Stomach (tissue), 9 donors: ENCODE measurements around the gene PERCC1. TPM values are rescaled to one million over a fixed set of nuclear protein-coding genes. Genes with fewer than 3 reads are reported as not detected.

Experiments
- DNase-seq, 2 donors: peaks; one replicate each; pipeline versions ENCODE4 v3.0.0 to v3.0.0-alpha.2; 2013 to 2019
- H3K27ac ChIP-seq, 5 donors: fragments of 200-600 bp in 4 of 5; sonication (generic) in 4 of 5; one replicate each; pipeline ENCODE4 v1.5.1; 2013 to 2019; ENCODE audit warnings: mild to moderate bottlenecking in 1 of 5, moderate library complexity in 1 of 5
- H3K27me3 ChIP-seq, 3 donors: fragments of 200-600 bp; sonication (generic); one replicate each; pipeline ENCODE4 v1.5.1; 2017 to 2019; ENCODE audit warnings: mixed run types in 1 of 3
- H3K36me3 ChIP-seq, 4 donors: fragments of 200-600 bp; sonication (generic); 1 replicate in 3 of 4; 2 replicates in 1 of 4; pipeline ENCODE4 v1.5.1; 2016 to 2019
- H3K4me1 ChIP-seq, 4 donors: fragments of 200-600 bp; sonication (generic); one replicate each; pipeline ENCODE4 v1.5.1; 2016 to 2019
- H3K4me3 ChIP-seq, 4 donors: fragments of 200-600 bp; sonication (generic) in 3 of 4; one replicate each; pipeline ENCODE4 v1.5.1; 2016 to 2019; ENCODE audit warnings: mild to moderate bottlenecking in 1 of 4
- H3K9me3 ChIP-seq, 4 donors: fragments of 200-600 bp; sonication (generic); one replicate each; pipeline ENCODE4 v1.5.1; 2016 to 2019
- EP300 ChIP-seq: sonication (generic); formaldehyde crosslinking; IDR thresholded peaks from one replicate; pipeline ENCODE4 v1.6.1; 2017; ENCODE audit warnings: antibody characterized with exemption
- POLR2A ChIP-seq, 4 donors: fragments of 450-650 bp; IDR thresholded peaks; one replicate each; pipeline ENCODE4 v1.6.1; 2016; ENCODE audit warnings: antibody characterized with exemption in 4 of 4, control low read depth in 2 of 4, mild to moderate bottlenecking in 1 of 4, moderate library complexity in 1 of 4
- POLR2AphosphoS5 ChIP-seq, 3 donors: sonication (generic); formaldehyde crosslinking; IDR thresholded peaks; one replicate each; pipeline ENCODE4 v1.6.1; 2016; ENCODE audit warnings: antibody characterized with exemption in 3 of 3
- WGBS, 5 donors: extraction: QIAGEN DNeasy Blood & Tissue Kit in 3 of 5; methylation state at CpG; one replicate each; pipeline versions ENCODE4 v1.1.5 to v1.1.7; 2013 to 2018; 5-methylcytosine and 5-hydroxymethylcytosine counted together
- intact Hi-C: fragments of 100-400 bp; cut with DNase I; formaldehyde crosslinking; loops from one replicate; pipeline ENCODE4 v1.15.1; 2023; ENCODE audit warnings: low total_unique reads
- polyA plus RNA-seq, 3 donors: library from polyadenylated mRNA; stranded (reverse); fragments of 200-250 nt; gene quantifications; one replicate each; pipeline ENCODE4 v1.2.3, GENCODE V29; 2013
- total RNA-seq, 5 donors: library from RNA; depleted of rRNA; stranded (reverse); fragments of >200 nt; gene quantifications; one replicate each; pipeline versions ENCODE4 v1.1.0 to v1.2.3, GENCODE V29; 2014 to 2016
- TF ChIP-seq, protein P1 (sequence below), 7 experiments: fragments of 450-650 bp in 4 of 7; fragments of 200-600 bp in 3 of 7; sonication (generic) in 3 of 7; IDR thresholded peaks; one replicate each; pipeline ENCODE4 v1.5.1; 2016 to 2019; ENCODE audit warnings: antibody characterized with exemption in 7 of 7, control low read depth in 2 of 7, mild to moderate bottlenecking in 1 of 7
- donor health status: healthy with polysubstance abuse.
- donor health status: Bipolar disorder and iron deficiency.
- donor health status: healthy.

The PERCC1 gene
- total and polyA plus RNA-seq, 8 donors, result 2.0 to 21.4 (median 3.3) TPM; not detected in 5

GRCh38 chr16:1403036-1403435 lies 27.8 kb upstream of the PERCC1 start:
- TF ChIP-seq, protein P1, sequence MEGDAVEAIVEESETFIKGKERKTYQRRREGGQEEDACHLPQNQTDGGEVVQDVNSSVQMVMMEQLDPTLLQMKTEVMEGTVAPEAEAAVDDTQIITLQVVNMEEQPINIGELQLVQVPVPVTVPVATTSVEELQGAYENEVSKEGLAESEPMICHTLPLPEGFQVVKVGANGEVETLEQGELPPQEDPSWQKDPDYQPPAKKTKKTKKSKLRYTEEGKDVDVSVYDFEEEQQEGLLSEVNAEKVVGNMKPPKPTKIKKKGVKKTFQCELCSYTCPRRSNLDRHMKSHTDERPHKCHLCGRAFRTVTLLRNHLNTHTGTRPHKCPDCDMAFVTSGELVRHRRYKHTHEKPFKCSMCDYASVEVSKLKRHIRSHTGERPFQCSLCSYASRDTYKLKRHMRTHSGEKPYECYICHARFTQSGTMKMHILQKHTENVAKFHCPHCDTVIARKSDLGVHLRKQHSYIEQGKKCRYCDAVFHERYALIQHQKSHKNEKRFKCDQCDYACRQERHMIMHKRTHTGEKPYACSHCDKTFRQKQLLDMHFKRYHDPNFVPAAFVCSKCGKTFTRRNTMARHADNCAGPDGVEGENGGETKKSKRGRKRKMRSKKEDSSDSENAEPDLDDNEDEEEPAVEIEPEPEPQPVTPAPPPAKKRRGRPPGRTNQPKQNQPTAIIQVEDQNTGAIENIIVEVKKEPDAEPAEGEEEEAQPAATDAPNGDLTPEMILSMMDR (IDR thresholded peaks at IDR 0.05), result no peak
- TF ChIP-seq POLR2A (IDR thresholded peaks at IDR 0.05), result no peak
- TF ChIP-seq POLR2AphosphoS5 (IDR thresholded peaks at IDR 0.05), result no peak
- TF ChIP-seq EP300, result no peak
- no peaks in the 10 kb centered on the region for H3K27me3 ChIP-seq
- 91 to 94% (median 93%) methylated on average over 15 to 22 of the region's 22 CpGs for WGBS, 5 donors
- peaks cover 50 to 91% (median 87%) of the 10 kb centered on the region in 4 donors for H3K36me3 ChIP-seq
- no peaks in the 10 kb centered on the region for H3K9me3 ChIP-seq
- no peak overlapping the region for H3K27ac ChIP-seq
- DNase-seq, result no peak
- intact Hi-C loops, result no loop called here
- peaks cover 0 to 10% (median 9%) of the 10 kb centered on the region in 4 donors for H3K4me1 ChIP-seq
- H3K4me3 ChIP-seq, result no peak overlapping the region

DNA sequence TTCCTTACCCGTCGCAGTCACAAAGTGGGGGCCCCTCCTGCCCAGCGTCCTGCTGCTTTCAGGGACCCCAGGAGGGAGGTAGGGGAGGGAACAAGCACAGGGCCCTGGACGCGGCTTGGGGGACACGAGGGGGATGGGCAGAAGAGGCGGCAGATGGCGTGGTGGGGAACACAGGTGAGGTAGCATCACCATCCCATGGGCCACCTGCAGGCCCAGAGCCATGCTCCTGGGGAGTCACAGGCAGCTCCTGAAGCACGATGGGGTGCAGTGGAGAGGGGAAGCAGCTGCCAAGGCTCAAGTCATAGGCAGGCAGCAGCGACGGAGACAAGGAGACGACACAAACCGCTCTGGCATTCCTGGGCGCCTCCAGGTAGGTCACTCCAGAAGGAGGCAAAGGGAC lies 27.1 kb upstream of the PERCC1 start:
- Histone ChIP-seq H3K4me1 (peaks cover 5 to 17% (median 16%) of the 10 kb centered on the region in 4 donors), H3K36me3 (peaks cover 44 to 84% (median 80%) of the 10 kb centered on the region in 4 donors), H3K27me3 (no peaks in the 10 kb centered on the region), H3K4me3 (no peak overlapping the region), H3K9me3 (no peaks in the 10 kb centered on the region), H3K27ac (no peak overlapping the region)
- 82 to 92% (median 91%) methylated on average over 14 of the region's 14 CpGs for WGBS, 5 donors
- TF ChIP-seq POLR2AphosphoS5 (IDR thresholded peaks at IDR 0.05) (no peak), EP300 (no peak), POLR2A (IDR thresholded peaks at IDR 0.05) (no peak)
- TF ChIP-seq, protein P1 (IDR thresholded peaks at IDR 0.05), result no peak
- DNase-seq, result no peak
- intact Hi-C loops, result no loop called here

DNA sequence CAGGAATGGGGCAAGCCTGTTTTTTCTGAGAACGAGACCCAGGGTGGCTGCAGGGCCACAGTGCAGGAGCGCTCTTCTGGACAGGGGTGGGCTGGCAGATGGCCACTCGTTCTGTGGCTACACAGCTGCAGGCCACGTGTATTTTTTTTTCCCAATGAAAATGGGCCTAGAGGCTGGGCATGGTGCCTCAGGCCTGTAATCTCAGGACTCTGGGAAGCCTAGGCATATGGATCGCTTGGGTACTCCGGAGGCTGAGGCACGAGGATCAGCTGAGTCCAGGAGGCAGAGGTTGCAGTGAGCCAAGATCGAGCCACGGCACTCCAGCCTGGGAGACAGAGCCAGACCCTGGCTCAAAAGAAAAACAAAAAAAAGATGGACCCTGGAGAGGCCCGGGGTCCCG lies 23.1 kb upstream of the PERCC1 start:
- 16 to 31% (median 19%) methylated on average over 9 to 11 of the region's 11 CpGs for WGBS, 5 donors
- H3K9me3 ChIP-seq, result no peaks in the 10 kb centered on the region
- H3K27me3 ChIP-seq, result no peaks in the 10 kb centered on the region
- H3K36me3 ChIP-seq, result peaks cover 9 to 77% (median 70%) of the 10 kb centered on the region in 4 donors
- intact Hi-C loops, result no loop called here
- peak overlapping the region; percentile 43 to 52 (median 50) for H3K4me3 ChIP-seq
- no peak for DNase-seq
- TF ChIP-seq POLR2A (IDR thresholded peaks at IDR 0.05) (no peak), EP300 (no peak), POLR2AphosphoS5 (IDR thresholded peaks at IDR 0.05) (no peak)
- TF ChIP-seq, protein P1 (IDR thresholded peaks at IDR 0.05), result no peak
- H3K4me1 ChIP-seq, result peaks cover 5 to 39% (median 32%) of the 10 kb centered on the region in 4 donors
- H3K27ac ChIP-seq, result peak overlapping the region in 3 of 5 donors; percentile 60 to 66 (median 65)

GRCh38 chr16:1408171-1408837 lies 22.6 kb upstream of the PERCC1 start:
- peak; percentile 95 to 96 for DNase-seq
- Histone ChIP-seq H3K27me3 (no peaks in the 10 kb centered on the region), H3K27ac (peak overlapping the region; percentile 8 to 66 (median 60)), H3K4me1 (peaks cover 5 to 44% (median 37%) of the 10 kb centered on the region in 4 donors), H3K4me3 (peak overlapping the region; percentile 43 to 52 (median 50)), H3K36me3 (peaks cover 3 to 72% (median 66%) of the 10 kb centered on the region in 4 donors), H3K9me3 (no peaks in the 10 kb centered on the region)
- intact Hi-C loops, result no loop called here
- WGBS, 5 donors, result 3 to 7% (median 4%) methylated on average over 30 to 42 of the region's 42 CpGs
- TF ChIP-seq POLR2AphosphoS5 (IDR thresholded peaks at IDR 0.05) (peak in 2 of 3 donors; percentile 23 to 76), POLR2A (IDR thresholded peaks at IDR 0.05) (no peak)

- WGBS, 5 donors, result 88 to 93% (median 92%) methylated on average over 2 of the region's 2 CpGs; no CpG with 5 or more reads in 1 of the 5 donors
- H3K4me1 ChIP-seq, result peaks cover 11 to 56% (median 47%) of the 10 kb centered on the region in 4 donors
- DNase-seq, result no peak
- TF ChIP-seq, protein P1 (IDR thresholded peaks at IDR 0.05), result no peak
- TF ChIP-seq POLR2AphosphoS5 (IDR thresholded peaks at IDR 0.05) (no peak), POLR2A (IDR thresholded peaks at IDR 0.05) (no peak), EP300 (no peak)
- no peaks in the 10 kb centered on the region for H3K27me3 ChIP-seq
- H3K27ac ChIP-seq, result no peak overlapping the region
- peaks cover 0 to 36% (median 35%) of the 10 kb centered on the region in 4 donors for H3K36me3 ChIP-seq
- intact Hi-C loops, result no loop called here
- H3K9me3 ChIP-seq, result no peaks in the 10 kb centered on the region
- peak overlapping the region in 1 of 4 donors; percentile 18 for H3K4me3 ChIP-seq
Measured at GRCh38 chr16:1412847-1413246, 18.0 kb upstream of the PERCC1 start.
